ENCODE measurements around the gene SLC35F3. TPM values are rescaled to one million over a fixed set of nuclear protein-coding genes. Genes with fewer than 3 reads are reported as not detected.

Gene SLC35F3
- polyA plus RNA-seq, 1 donor, result 0.58 TPM

DNA sequence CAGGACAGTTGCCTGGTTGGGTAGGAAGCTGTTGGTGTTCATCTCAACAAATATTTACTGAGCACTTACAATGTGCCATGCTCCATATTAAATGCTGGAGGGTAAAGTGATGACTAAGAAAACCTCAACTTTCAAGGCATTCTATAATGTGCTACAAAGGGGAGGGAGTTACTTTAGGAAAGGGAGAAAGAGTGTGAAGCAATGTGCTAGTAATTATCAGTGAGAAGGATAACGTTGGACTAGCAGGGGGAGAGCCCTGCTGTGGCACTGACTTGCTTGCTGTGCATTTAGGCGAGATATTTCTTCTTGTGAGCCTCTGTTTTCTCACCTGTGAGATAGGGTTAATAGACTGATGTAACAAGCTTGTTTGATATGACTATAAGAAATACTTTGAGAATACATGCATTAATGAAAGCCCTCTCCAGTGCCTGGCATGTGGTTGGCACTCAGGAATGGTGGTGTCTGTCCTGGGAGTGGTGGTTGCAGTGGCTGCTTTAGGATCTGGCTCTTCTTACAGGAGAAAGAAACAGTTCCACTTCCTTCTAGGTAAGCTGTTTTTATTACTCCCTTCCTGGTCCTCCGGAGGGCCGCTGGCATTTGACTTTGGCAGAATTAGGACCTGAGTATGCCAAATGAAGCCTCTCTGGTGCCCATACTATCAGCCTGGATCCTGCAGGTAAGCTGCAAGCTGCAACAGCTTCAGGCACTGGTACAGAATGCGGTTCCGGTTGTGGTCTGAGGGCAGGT lies 357.7 kb downstream of the SLC35F3 start:
- DNase-seq, result no peak

- no peak for DNase-seq
These were observed 358.3 kb downstream of the SLC35F3 start for GRCh38 chr1:234262754-234263105.

- DNase-seq, result no peak
These were observed 360.4 kb downstream of the SLC35F3 start for GRCh38 chr1:234264832-234265231.

DNA sequence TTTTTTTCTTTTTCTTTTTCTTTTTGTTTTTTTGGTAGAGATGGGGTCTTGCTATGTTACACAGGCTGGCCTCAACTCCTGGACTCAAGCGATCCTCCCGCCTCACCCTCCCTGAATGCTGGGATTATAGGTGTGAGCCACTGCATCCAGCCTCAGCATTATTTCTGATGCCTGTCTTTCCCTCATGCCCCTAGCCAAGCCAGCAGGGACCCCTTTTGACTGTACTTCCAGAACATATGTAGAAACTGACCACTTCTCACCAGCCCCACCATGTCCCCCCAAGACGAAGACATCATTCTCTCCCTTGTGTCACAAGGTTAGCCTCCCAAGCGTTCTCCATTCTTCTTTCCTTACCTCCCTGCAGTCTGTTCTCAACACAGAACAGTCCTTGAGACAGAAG lies 360.8 kb downstream of the SLC35F3 start:
- no peak for DNase-seq

- DNase-seq, result no peak
These were observed 361.4 kb downstream of the SLC35F3 start for GRCh38 chr1:234265861-234266260.

DNA sequence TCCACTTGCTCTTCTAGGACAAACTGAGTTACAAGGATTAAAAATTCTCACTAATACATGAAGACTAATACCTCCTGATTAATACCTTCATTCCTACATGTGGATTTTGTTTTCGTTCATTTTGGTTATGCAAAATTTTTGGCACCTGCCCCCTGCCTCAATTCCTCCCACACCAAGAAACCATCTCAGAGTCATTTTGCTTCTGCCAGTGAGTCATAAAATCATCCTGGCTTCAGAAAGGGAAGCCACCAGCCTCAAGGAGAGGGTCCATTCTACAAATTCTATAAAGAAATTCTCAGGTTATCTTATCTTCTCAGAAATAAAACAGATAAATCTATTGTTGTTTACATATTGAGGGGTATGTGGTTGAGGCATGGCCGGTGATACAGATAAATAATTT lies 365.6 kb downstream of the SLC35F3 start:
- DNase-seq, result no peak

GRCh38 chr1:234270581-234271242 lies 366.2 kb downstream of the SLC35F3 start:
- DNase-seq, result no peak

GRCh38 chr1:234271243-234271606 lies 366.7 kb downstream of the SLC35F3 start:
- DNase-seq, result no peak

- DNase-seq, result no peak
These were observed 368.3 kb downstream of the SLC35F3 start for GRCh38 chr1:234272656-234273312.

DNA sequence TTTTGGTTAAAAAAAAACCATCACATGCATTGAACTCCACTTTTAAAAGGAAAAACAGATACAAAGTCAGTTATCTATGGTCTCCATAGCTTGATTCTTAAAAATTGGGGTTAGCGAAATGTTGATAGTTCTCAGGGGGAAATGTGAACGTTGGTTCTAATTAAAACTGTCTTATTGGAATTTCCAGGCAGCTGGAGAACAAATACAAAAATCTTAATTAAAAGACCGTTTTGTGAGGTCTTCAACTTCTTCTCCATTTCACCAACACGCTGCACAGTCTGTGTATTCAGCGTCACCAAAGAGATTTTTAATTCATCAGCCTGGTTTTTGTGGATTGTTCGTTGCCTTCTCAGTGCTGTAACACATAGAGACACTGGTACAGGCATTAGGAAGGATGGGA lies 369.5 kb downstream of the SLC35F3 start:
- DNase-seq, result no peak

DNA sequence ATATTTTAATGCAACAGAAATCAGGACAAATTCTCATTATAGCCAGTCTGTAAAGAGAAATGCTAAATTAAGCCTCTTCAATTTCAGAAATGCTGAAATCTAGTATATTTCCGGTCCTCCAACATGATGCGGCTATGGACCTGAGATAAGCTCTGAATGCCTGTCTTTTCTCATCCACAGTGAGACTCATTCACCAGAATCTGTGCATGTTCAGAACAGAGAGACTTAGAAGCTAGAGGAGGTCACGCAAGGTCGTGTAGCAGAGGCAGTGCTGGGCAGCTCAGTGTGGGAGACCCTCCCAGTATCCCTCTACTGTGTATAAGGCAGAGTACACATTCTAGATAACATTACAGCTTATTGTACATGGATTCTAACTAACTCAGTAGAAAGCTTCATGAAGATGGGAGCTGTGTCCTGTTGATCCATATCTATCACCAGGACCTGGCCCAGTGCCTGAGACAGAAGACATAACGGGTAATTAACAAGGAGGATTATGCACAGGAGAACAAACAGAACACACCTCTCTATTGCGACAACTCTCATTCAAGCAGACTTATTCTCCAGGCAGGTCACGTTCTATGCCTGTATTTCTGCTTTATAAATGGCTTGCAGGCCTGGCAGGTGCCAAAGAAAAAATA lies 371.8 kb downstream of the SLC35F3 start:
- no peak for DNase-seq

DNA sequence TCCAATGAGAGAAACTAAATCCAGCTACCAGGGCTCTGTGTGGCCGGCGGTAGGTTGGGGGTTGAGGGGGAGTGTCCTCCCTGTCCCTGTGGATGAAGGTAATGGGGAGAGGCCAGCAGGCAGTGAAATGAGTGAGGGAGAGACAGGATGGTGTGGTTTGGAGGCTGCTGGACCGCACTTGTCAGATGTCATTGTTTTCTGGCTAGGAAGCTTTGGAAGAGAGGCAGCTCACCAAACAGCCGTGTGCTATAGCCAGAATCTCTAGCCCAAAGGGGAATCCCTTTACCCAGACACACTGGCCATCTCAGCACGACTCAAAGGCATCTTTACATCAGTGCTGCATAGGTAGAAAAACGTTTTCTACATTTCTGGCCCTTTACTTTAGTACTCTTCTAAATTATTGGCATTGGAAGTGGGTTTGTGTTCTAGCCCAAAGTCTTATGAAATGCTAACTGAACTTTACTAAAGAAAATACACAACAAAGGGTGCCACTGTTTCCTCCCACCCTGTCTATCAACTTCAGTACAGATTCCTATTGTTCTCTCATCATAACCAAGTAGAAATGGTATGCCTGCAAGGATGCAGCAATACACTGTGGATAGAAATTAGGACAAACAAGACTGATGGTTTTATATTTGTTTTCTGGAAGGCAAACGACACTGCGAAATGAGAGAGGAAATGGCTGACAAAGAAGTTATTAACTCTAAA lies 372.8 kb downstream of the SLC35F3 start:
- no peak for DNase-seq

DNA sequence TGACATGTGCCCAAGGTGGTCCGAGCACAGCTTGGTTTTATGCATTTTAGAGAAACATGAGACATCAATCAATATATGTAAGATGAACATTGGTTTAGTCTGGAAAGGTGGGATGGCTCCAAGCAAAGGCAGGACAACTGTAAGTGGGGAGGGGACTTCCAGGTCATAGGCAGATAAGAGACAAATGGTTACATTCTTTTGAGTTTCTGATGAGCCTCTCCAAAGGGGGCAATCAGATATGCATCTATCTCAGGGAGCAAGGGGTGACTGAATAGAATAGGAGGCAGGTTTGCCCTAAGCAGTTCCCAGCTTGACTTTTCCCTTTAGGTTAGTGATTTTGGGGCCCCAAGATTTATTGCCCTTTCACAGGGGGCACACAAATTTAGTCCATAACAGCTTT lies 374.5 kb downstream of the SLC35F3 start:
- no peak for DNase-seq

- no peak for DNase-seq
These were observed 376.0 kb downstream of the SLC35F3 start for GRCh38 chr1:234280500-234280899.

GRCh38 chr1:234281826-234282489 lies 377.5 kb downstream of the SLC35F3 start:
- no peak for DNase-seq

DNA sequence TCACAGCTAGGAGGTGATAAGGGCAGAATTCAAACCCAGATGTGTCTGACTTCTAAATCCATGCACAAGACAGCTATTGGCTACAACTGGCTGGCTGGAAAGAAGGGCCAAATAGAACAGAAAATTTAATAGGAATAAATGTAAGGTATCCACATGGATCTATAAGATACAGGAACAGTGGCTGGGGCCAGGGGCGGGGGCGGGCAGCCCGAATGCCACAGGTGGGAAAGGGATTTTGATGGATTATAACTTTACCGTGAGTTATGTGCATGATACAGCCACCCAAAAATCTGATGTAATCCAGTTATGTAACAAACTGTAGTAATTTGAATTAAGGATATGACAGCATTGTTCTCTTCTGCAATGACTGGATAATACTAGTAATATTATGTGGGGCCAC lies 381.7 kb downstream of the SLC35F3 start:
- DNase-seq, result no peak

GRCh38 chr1:234288946-234289345 lies 384.5 kb downstream of the SLC35F3 start:
- DNase-seq, result no peak

- DNase-seq, result no peak
These were observed 385.2 kb downstream of the SLC35F3 start for GRCh38 chr1:234289538-234290305.

GRCh38 chr1:234292011-234292410 lies 387.5 kb downstream of the SLC35F3 start:
- DNase-seq, result no peak

GRCh38 chr1:234292548-234292947 lies 388.1 kb downstream of the SLC35F3 start:
- no peak for DNase-seq

DNA sequence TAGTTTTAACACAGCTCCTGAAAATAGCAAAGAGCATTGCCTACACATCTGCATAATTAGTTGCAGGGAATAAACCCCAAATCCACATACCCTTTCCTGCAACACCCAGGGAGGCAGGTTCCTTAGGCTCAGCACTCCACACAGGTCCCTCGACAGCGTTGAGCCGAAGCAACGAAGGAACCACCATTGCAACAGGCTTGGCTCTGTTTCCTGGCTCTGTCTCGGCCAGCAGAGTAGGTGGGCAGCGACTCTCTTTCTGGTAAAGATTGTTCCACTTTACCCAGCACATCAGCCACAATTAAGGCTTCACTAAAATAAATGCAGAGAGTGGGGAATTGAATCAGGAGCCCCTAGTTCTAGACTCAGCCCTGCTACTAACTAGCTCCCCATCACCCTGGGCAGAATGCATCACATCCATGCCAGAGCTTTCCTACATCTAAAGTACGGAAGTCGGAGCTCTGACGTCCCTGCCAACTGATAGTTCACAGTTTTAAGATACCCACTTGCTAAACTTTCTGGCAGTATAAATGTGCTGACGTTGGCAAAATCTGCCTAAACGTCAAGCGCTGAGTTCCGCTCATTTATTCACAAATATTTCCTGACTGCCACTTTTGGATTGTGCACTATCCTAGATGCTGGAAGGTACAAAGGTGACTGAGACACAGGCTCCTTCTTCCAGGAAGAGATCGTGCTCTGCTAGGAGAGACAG lies 389.8 kb downstream of the SLC35F3 start:
- no peak for DNase-seq
